Adrenal gland (tissue), 12 donors: ENCODE measurements around the gene MED25. TPM values are rescaled to one million over a fixed set of nuclear protein-coding genes. Genes with fewer than 3 reads are reported as not detected.
A peak's percentile ranks its signal among the peaks of the same experiment; 100 is the strongest.

ENCODE experiments used
- DNase-seq, 7 donors: peaks; one replicate each; pipeline ENCODE4 v3.0.0-alpha.2; 2019 to 2020
- H3K27ac ChIP-seq, 5 donors: fragments of 200-600 bp; sonication (generic) in 4 of 5; 1 replicate in 3 of 5; 2 replicates in 2 of 5; pipeline versions ENCODE4 v1.5.1 to v1.8.0; 2016 to 2020; ENCODE audit warnings: mild to moderate bottlenecking in 1 of 5
- H3K27me3 ChIP-seq: fragments of 200-600 bp; 2 replicates; pipeline ENCODE4 v1.8.0; 2021
- H3K36me3 ChIP-seq, 2 donors: fragments of 200-600 bp; replicated peaks in 1 of 2; 1 replicate in 1 of 2; 2 replicates in 1 of 2; pipeline versions ENCODE4 v1.5.1 to v1.8.0; 2018 to 2022
- H3K4me1 ChIP-seq, 2 donors: fragments of 200-600 bp; replicated peaks in 1 of 2; 1 replicate in 1 of 2; 2 replicates in 1 of 2; pipeline versions ENCODE4 v1.5.1 to v1.8.0; 2018 to 2021
- H3K4me3 ChIP-seq, 4 donors: fragments of 200-600 bp; sonication (generic) in 3 of 4; one replicate each; pipeline ENCODE4 v1.5.1; 2016 to 2018
- H3K9me3 ChIP-seq, 3 donors: fragments of 200-600 bp; sonication (generic) in 1 of 3; replicated peaks in 1 of 3; 1 replicate in 2 of 3; 2 replicates in 1 of 3; pipeline versions ENCODE4 v1.5.1 to v1.8.0; 2016 to 2021
- POLR2A ChIP-seq, 2 donors: fragments of 450-650 bp; IDR thresholded peaks; one replicate each; pipeline ENCODE4 v1.6.1; 2017; ENCODE audit warnings: antibody characterized with exemption in 2 of 2, mild to moderate bottlenecking in 2 of 2, moderate library complexity in 1 of 2
- WGBS, 4 donors: extraction: QIAGEN DNeasy Blood & Tissue Kit in 2 of 4; methylation state at CpG; one replicate each; pipeline versions ENCODE4 v1.1.5 to v1.1.7; 2013 to 2017; 5-methylcytosine and 5-hydroxymethylcytosine counted together
- intact Hi-C, 2 donors: fragments of 100-400 bp; cut with DNase I; formaldehyde crosslinking; loops; one replicate each; pipeline versions ENCODE4 v1.14.1 to v1.15.0; 2022 to 2023
- polyA plus RNA-seq, 3 donors: library from polyadenylated mRNA; stranded (reverse); fragments of 200-250 nt in 2 of 3; fragments of 350-450 nt in 1 of 3; fragmentation: Illumina TruSeq in 1 of 3; extraction: RNeasy Lipid Tissue Mini Kit (QIAGEN cat#74804) in 1 of 3; gene quantifications; one replicate each; pipeline ENCODE4 v1.2.3, GENCODE V29; 2013 to 2014
- total RNA-seq, 9 donors: library from RNA; depleted of rRNA in 4 of 9; stranded (reverse); fragments of >200 nt in 4 of 9; fragments of 120-200 nt in 1 of 9; fragmentation: NEBNext Ultra II Directional in 1 of 9; extraction: Animal tissue kit (Norgen Biotek cat#: 25700) in 1 of 9; gene quantifications; one replicate each; pipeline versions ENCODE4 v1.1.0 to v1.2.4, GENCODE V29; 2013 to 2023
- TF ChIP-seq, protein P1 (sequence below), 6 experiments: fragments of 450-650 bp in 4 of 6; fragments of 200-600 bp in 2 of 6; sonication (generic) in 1 of 6; IDR thresholded peaks; 1 replicate in 5 of 6; 2 replicates in 1 of 6; pipeline versions ENCODE4 v1.5.1 to v1.8.0; 2016 to 2021; ENCODE audit warnings: antibody characterized with exemption in 6 of 6, mild to moderate bottlenecking in 2 of 6, moderate library complexity in 1 of 6
- donor health status: healthy with polysubstance abuse.
- donor health status: Bipolar disorder and iron deficiency.
- donor health status: DM: yes; HTN: yes; CAD: no.
- donor health status: DM: no; HTN: no; CAD: no.
- donor health status: DM: no; HTN: no; CAD: no.
- donor health status: DM: yes; HTN: yes; CAD: no.

MED25 gene
- total and polyA plus RNA-seq, 12 donors = 36.2 to 457 (median 107) TPM

- no peaks in the 10 kb centered on the region for H3K27me3 ChIP-seq
- H3K4me1 ChIP-seq = peaks cover 12 to 16% of the 10 kb centered on the region in 2 donors
- no peak overlapping the region for H3K27ac ChIP-seq
- peaks cover 0 to 81% of the 10 kb centered on the region in 2 donors for H3K36me3 ChIP-seq
- no peak for DNase-seq
- H3K9me3 ChIP-seq = no peaks in the 10 kb centered on the region
- no peak overlapping the region for H3K4me3 ChIP-seq
- WGBS, 4 donors = 89 to 97% (median 95%) methylated on average over 7 to 11 of the region's 11 CpGs
- TF ChIP-seq POLR2A (IDR thresholded peaks at IDR 0.05) = no peak
- TF ChIP-seq, protein P1, sequence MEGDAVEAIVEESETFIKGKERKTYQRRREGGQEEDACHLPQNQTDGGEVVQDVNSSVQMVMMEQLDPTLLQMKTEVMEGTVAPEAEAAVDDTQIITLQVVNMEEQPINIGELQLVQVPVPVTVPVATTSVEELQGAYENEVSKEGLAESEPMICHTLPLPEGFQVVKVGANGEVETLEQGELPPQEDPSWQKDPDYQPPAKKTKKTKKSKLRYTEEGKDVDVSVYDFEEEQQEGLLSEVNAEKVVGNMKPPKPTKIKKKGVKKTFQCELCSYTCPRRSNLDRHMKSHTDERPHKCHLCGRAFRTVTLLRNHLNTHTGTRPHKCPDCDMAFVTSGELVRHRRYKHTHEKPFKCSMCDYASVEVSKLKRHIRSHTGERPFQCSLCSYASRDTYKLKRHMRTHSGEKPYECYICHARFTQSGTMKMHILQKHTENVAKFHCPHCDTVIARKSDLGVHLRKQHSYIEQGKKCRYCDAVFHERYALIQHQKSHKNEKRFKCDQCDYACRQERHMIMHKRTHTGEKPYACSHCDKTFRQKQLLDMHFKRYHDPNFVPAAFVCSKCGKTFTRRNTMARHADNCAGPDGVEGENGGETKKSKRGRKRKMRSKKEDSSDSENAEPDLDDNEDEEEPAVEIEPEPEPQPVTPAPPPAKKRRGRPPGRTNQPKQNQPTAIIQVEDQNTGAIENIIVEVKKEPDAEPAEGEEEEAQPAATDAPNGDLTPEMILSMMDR (IDR thresholded peaks at IDR 0.05) = no peak
- intact Hi-C loops = no loop called here
Measured at GRCh38 chr19:49798574-49798973, 19.5 kb upstream of the MED25 start.

DNA sequence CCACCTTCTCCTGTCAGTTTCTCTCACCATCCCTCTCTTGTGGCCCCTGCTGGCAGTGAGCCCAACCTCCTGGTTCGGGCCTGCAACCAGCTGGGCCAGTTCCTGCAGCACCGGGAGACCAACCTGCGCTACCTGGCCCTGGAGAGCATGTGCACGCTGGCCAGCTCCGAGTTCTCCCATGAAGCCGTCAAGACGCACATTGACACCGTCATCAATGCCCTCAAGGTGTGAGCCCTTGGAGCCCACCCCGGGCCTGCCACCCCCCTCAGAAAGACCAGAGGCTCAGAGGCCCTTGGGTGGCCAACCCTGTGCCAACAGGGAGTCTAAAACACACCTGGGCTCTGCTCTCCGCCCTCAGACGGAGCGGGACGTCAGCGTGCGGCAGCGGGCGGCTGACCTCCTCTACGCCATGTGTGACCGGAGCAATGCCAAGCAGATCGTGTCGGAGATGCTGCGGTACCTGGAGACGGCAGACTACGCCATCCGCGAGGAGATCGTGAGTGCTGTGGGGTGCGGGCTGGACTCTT is 18.8 kb upstream of the MED25 start:
- WGBS, 4 donors = 92 to 94% (median 94%) methylated on average over 20 to 28 of the region's 28 CpGs
- Histone ChIP-seq H3K27ac (peak overlapping the region in 1 of 5 donors; percentile 13), H3K9me3 (no peaks in the 10 kb centered on the region), H3K36me3 (peaks cover 0 to 79% of the 10 kb centered on the region in 2 donors), H3K4me1 (peaks cover 12 to 16% of the 10 kb centered on the region in 2 donors), H3K4me3 (no peak overlapping the region), H3K27me3 (no peaks in the 10 kb centered on the region)
- TF ChIP-seq, protein P1 (IDR thresholded peaks at IDR 0.05) = no peak
- no peak for TF ChIP-seq POLR2A (IDR thresholded peaks at IDR 0.05)
- DNase-seq = no peak
- intact Hi-C loops = no loop called here

GRCh38 chr19:49799798-49800376 is 18.2 kb upstream of the MED25 start:
- TF ChIP-seq, protein P1 (IDR thresholded peaks at IDR 0.05) = peak in 1 of 6 experiments; percentile 24
- TF ChIP-seq POLR2A (IDR thresholded peaks at IDR 0.05) = no peak
- H3K27me3 ChIP-seq = no peaks in the 10 kb centered on the region
- intact Hi-C loops = loop anchor here in 1 of 2 donors (10.0 kb wide), 1 partner anchor 45 kb away; no protein-coding TSS in a partner anchor
- H3K4me3 ChIP-seq = no peak overlapping the region
- peak overlapping the region in 1 of 5 donors; percentile 13 for H3K27ac ChIP-seq
- no peaks in the 10 kb centered on the region for H3K9me3 ChIP-seq
- peak in 2 of 7 donors; percentile 29 to 69 for DNase-seq
- H3K36me3 ChIP-seq = peaks cover 0 to 78% of the 10 kb centered on the region in 2 donors
- peaks cover 12 to 16% of the 10 kb centered on the region in 2 donors for H3K4me1 ChIP-seq
- WGBS, 4 donors = 77 to 86% (median 83%) methylated on average over 21 to 25 of the region's 25 CpGs

GRCh38 chr19:49800771-49801170 is 17.3 kb upstream of the MED25 start:
- Histone ChIP-seq H3K4me1 (peaks cover 12 to 16% of the 10 kb centered on the region in 2 donors), H3K4me3 (peak overlapping the region in 1 of 4 donors; percentile 67), H3K9me3 (no peaks in the 10 kb centered on the region), H3K27me3 (no peaks in the 10 kb centered on the region), H3K27ac (peak overlapping the region; percentile 2 to 97 (median 92)), H3K36me3 (peaks cover 0 to 73% of the 10 kb centered on the region in 2 donors)
- 93 to 96% (median 95%) methylated on average over 10 of the region's 10 CpGs for WGBS, 4 donors
- intact Hi-C loops = loop anchor here in 1 of 2 donors (10.0 kb wide), 1 partner anchor 46 kb away; no protein-coding TSS in a partner anchor
- DNase-seq = no peak
- no peak for TF ChIP-seq POLR2A (IDR thresholded peaks at IDR 0.05)
- TF ChIP-seq, protein P1 (IDR thresholded peaks at IDR 0.05) = no peak
